Activated T-cell treated with anti-CD3 and anti-CD28 coated beads, Interleukin-2, amount 50 U/mL, for 24 hours (primary cell): ENCODE data around the gene TXLNB.
A peak's percentile ranks its signal among the peaks of the same experiment; 100 is the strongest.
"Not testable (repeated sequence)": the region's sequence is repeated elsewhere in the genome, so short reads cannot be mapped to it uniquely, and the experiment has no call there.

Source experiments
- DNase-seq: peaks from one replicate; pipeline ENCODE4 v3.0.0-alpha.2; 2020
- H3K27ac Mint-ChIP-seq: 2 replicates; pipeline ENCODE4 v1.8.0; 2020; ENCODE audit warnings: mild to moderate bottlenecking, mixed read lengths
- H3K27me3 Mint-ChIP-seq: 2 replicates; pipeline ENCODE4 v1.8.0; 2020; ENCODE audit warnings: mixed read lengths
- H3K36me3 Mint-ChIP-seq: 2 replicates; pipeline ENCODE4 v1.8.0; 2020; ENCODE audit warnings: low read depth, mixed read lengths
- H3K4me1 Mint-ChIP-seq: 2 replicates; pipeline ENCODE4 v1.8.0; 2020; ENCODE audit warnings: low read depth, mixed read lengths
- H3K4me3 Mint-ChIP-seq: 2 replicates; pipeline ENCODE4 v1.8.0; 2020; ENCODE audit warnings: mild to moderate bottlenecking, moderate library complexity, mixed read lengths
- H3K9me3 Mint-ChIP-seq: 2 replicates; pipeline ENCODE4 v1.8.0; 2020; ENCODE audit warnings: mixed read lengths

The TXLNB gene

GRCh38 chr6:139294090-139294489 is 2.3 kb upstream of the TXLNB start:
- H3K4me1 Mint-ChIP-seq = peaks cover 74% of the 10 kb centered on the region
- no peak for DNase-seq
- H3K4me3 Mint-ChIP-seq = peak overlapping the region; percentile 32
- H3K27me3 Mint-ChIP-seq = no peaks in the 10 kb centered on the region
- peak overlapping the region; percentile 90 for H3K27ac Mint-ChIP-seq
- no peaks in the 10 kb centered on the region for H3K36me3 Mint-ChIP-seq
- H3K9me3 Mint-ChIP-seq = no peaks in the 10 kb centered on the region

DNA sequence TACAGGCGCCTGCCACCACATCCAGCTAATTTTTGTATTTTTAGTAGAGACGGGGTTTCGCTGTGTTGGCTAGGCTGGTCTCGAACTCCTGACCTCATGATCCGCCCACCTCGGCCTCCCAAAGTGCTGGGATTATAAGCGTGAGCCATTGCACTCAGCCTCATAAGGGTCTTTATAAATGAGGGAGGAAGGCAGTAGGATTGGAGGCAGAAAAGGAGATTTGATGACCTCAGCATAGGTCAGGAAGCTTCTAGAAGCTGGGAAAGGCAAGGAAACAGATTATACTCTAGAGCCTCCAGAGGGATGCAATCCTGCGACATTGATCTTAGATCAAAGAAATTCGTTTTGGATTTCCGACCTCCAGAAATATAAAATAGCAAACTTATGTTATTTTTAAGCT is 1.4 kb upstream of the TXLNB start:
- Mint-ChIP-seq H3K27ac (peak overlapping the region; percentile 98), H3K4me1 (peaks cover 74% of the 10 kb centered on the region)
- not testable (repeated sequence) for H3K36me3 Mint-ChIP-seq, DNase-seq, H3K9me3 Mint-ChIP-seq, H3K4me3 Mint-ChIP-seq, H3K27me3 Mint-ChIP-seq

DNA sequence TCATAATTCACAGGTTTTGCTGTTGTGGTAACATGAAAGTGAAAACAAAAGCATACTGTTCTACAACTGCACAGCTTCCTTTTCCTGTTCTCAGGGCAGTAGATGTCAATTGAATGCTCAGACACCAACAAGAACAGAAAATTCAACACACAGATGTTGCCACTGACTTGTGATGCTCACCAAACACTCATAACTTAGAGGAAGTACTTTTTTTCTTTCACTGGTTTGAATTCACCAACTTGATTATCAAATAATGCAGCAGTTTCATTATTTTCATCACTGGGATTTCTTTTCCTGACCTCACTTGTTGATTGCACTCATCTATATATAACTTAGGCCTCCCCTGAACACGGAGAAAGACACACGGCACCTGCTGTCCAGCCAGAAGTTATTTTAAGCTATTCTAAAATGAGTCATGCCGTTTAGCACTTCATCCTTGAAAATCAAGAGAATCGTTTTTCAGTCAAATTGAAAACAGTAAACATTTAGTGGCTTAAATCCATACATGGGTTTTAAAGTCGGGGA is 949 bp downstream of the TXLNB start:
- H3K27ac Mint-ChIP-seq = peak overlapping the region; percentile 98
- no peak for DNase-seq
- H3K36me3 Mint-ChIP-seq = no peaks in the 10 kb centered on the region
- no peaks in the 10 kb centered on the region for H3K27me3 Mint-ChIP-seq
- H3K4me3 Mint-ChIP-seq = peak overlapping the region; percentile 72
- H3K4me1 Mint-ChIP-seq = peaks cover 60% of the 10 kb centered on the region
- H3K9me3 Mint-ChIP-seq = no peaks in the 10 kb centered on the region

GRCh38 chr6:139289233-139289632 is 2.6 kb downstream of the TXLNB start:
- DNase-seq = no peak
- Mint-ChIP-seq H3K27me3 (no peaks in the 10 kb centered on the region), H3K9me3 (no peaks in the 10 kb centered on the region), H3K36me3 (no peaks in the 10 kb centered on the region), H3K4me3 (no peak overlapping the region), H3K4me1 (peaks cover 48% of the 10 kb centered on the region), H3K27ac (no peak overlapping the region)

GRCh38 chr6:139288496-139289040 is 3.2 kb downstream of the TXLNB start:
- no peaks in the 10 kb centered on the region for H3K36me3 Mint-ChIP-seq

DNA sequence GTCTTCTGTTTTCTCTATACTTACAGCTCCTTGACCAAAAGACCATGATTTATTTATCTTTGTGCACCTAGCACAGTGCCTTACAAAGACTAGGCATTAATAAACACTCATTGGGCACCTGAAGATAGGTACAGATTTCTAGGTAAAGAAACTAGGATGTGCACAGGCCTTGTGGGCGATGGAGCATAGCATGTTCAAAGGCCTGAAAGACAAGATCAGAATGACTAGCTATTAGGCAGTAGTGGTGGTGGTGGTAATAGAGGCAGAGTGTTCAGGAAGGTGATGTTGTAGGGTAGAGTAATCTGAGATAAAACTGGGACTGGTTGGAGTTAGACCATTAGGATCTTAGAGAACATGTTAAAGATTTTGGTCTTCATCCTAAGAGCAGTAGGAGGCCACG is 3.9 kb downstream of the TXLNB start:
- no peaks in the 10 kb centered on the region for H3K27me3 Mint-ChIP-seq
- no peak overlapping the region for H3K4me3 Mint-ChIP-seq
- H3K9me3 Mint-ChIP-seq = no peaks in the 10 kb centered on the region
- no peaks in the 10 kb centered on the region for H3K36me3 Mint-ChIP-seq
- DNase-seq = no peak
- no peak overlapping the region for H3K27ac Mint-ChIP-seq
- peaks cover 41% of the 10 kb centered on the region for H3K4me1 Mint-ChIP-seq

More at GRCh38 chr6:139288496-139289040, 3.2 kb downstream of the TXLNB start:
- Mint-ChIP-seq H3K27ac (no peak overlapping the region), H3K4me3 (no peak overlapping the region), H3K27me3 (no peaks in the 10 kb centered on the region), H3K4me1 (peaks cover 45% of the 10 kb centered on the region), H3K9me3 (no peaks in the 10 kb centered on the region)
- no peak for DNase-seq

DNA sequence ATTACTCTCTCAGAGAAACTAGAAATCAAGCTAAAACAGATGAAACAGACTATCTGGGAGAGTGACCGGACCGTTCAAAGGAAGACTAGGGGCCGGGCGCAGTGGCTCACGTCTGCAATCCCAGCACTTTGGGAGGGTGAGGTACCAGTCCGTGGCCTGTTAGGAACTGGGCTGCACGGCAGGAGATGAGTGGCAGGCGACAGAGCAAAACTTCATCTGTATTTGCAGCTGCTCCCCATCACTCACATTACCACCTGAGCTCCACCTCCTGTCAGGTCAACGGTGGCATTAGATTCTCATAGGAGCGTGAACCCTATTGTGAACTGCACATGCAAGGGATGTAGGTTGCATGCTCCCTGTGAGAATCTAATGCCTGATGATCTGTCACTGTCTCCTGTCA is 5.4 kb downstream of the TXLNB start:
- not testable (repeated sequence) for H3K4me3 Mint-ChIP-seq, H3K27ac Mint-ChIP-seq, H3K27me3 Mint-ChIP-seq, H3K36me3 Mint-ChIP-seq, H3K9me3 Mint-ChIP-seq, DNase-seq
- peaks cover 30% of the 10 kb centered on the region for H3K4me1 Mint-ChIP-seq

GRCh38 chr6:139285590-139285989 is 6.2 kb downstream of the TXLNB start:
- Mint-ChIP-seq H3K9me3 (no peaks in the 10 kb centered on the region), H3K36me3 (no peaks in the 10 kb centered on the region), H3K4me1 (peaks cover 28% of the 10 kb centered on the region), H3K4me3 (no peak overlapping the region), H3K27ac (no peak overlapping the region), H3K27me3 (no peaks in the 10 kb centered on the region)
- DNase-seq = no peak

DNA sequence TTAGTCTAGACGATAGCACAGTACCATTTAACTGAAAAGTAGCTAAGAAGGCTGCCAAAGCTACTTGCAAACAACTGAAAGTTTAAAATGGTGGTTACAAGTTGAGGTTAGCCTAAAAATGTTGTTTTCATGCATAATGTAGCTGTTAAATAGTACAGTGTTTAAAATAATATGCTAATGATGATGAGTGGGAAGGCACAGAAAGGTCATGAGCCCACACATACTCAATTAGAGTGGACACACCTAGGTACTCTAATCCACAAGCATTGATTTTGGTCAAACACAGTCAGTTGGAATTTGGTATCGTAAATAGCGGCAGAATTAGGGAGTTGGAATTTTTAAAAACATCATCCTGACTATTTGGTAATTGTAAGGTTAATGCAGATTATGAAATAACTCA is 7.0 kb downstream of the TXLNB start:
- Mint-ChIP-seq H3K4me3 (no peak overlapping the region), H3K4me1 (peaks cover 25% of the 10 kb centered on the region), H3K27ac (no peak overlapping the region), H3K27me3 (no peaks in the 10 kb centered on the region), H3K36me3 (no peaks in the 10 kb centered on the region), H3K9me3 (no peaks in the 10 kb centered on the region)
- no peak for DNase-seq

- H3K36me3 Mint-ChIP-seq = no peaks in the 10 kb centered on the region
Measured at GRCh38 chr6:139282684-139283083, 9.1 kb downstream of the TXLNB start.

GRCh38 chr6:139278190-139278589 is 13.6 kb downstream of the TXLNB start:
- DNase-seq = no peak
- Mint-ChIP-seq H3K9me3 (no peaks in the 10 kb centered on the region), H3K36me3 (no peaks in the 10 kb centered on the region), H3K4me1 (peaks cover 33% of the 10 kb centered on the region), H3K4me3 (no peak overlapping the region), H3K27me3 (no peaks in the 10 kb centered on the region), H3K27ac (peak overlapping the region; percentile 55)

More at GRCh38 chr6:139282684-139283083, 9.1 kb downstream of the TXLNB start:
- no peak for DNase-seq
- H3K4me3 Mint-ChIP-seq = no peak overlapping the region
- H3K4me1 Mint-ChIP-seq = peaks cover 38% of the 10 kb centered on the region
- H3K9me3 Mint-ChIP-seq = no peaks in the 10 kb centered on the region
- peak overlapping the region; percentile 50 for H3K27ac Mint-ChIP-seq
- no peaks in the 10 kb centered on the region for H3K27me3 Mint-ChIP-seq

- Mint-ChIP-seq H3K27me3 (no peaks in the 10 kb centered on the region), H3K4me3 (no peak overlapping the region)
Measured at GRCh38 chr6:139277587-139277986, 14.2 kb downstream of the TXLNB start.

GRCh38 chr6:139277161-139277560 is 14.6 kb downstream of the TXLNB start:
- Mint-ChIP-seq H3K9me3 (no peaks in the 10 kb centered on the region), H3K27me3 (no peaks in the 10 kb centered on the region), H3K4me1 (peaks cover 28% of the 10 kb centered on the region), H3K27ac (no peak overlapping the region), H3K36me3 (no peaks in the 10 kb centered on the region), H3K4me3 (no peak overlapping the region)
- no peak for DNase-seq

More at GRCh38 chr6:139277587-139277986, 14.2 kb downstream of the TXLNB start:
- peaks cover 29% of the 10 kb centered on the region for H3K4me1 Mint-ChIP-seq
- H3K27ac Mint-ChIP-seq = no peak overlapping the region
- DNase-seq = no peak
- H3K9me3 Mint-ChIP-seq = no peaks in the 10 kb centered on the region
- H3K36me3 Mint-ChIP-seq = no peaks in the 10 kb centered on the region

DNA sequence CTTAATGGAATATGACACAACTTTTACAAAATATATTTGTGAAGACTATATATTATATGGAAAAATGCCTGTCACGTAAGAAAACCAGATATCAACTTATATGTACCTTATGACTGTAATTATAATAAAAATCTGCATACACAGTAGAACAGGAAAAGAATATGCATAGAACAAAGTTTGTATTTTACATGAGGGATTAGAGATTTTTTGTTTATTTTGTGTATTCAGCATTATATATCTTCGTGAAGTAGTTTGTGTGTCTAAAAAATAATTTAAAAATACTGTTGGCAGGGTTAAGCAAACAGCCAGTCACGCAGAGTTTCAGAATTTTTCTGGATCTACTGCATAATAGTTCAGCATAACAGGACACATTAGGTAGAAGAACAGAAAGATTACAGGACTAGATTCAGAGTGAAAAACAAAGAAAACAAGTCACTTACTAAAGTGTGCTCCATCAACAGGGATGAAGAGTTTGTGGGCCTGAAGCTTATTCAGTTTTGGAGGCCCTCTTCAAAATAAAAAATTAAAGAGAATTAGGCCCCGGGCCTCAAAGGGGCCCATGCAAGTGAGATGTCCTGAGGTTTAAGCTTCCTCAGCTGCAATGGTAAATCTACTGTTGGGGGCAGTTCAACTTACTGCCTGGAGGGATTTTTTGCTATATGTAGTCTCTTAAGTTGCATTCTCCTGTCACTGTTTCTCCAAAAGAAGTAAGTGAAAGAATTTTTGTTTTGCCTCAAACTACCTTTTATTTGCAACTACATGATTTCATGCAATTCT is 16.3 kb downstream of the TXLNB start:
- Mint-ChIP-seq H3K4me1 (peaks cover 21% of the 10 kb centered on the region), H3K36me3 (no peaks in the 10 kb centered on the region), H3K27me3 (no peaks in the 10 kb centered on the region), H3K27ac (no peak overlapping the region), H3K4me3 (no peak overlapping the region), H3K9me3 (no peaks in the 10 kb centered on the region)
- DNase-seq = no peak

- Mint-ChIP-seq H3K4me3 (no peak overlapping the region), H3K36me3 (no peaks in the 10 kb centered on the region), H3K27ac (no peak overlapping the region), H3K27me3 (no peaks in the 10 kb centered on the region), H3K4me1 (no peaks in the 10 kb centered on the region), H3K9me3 (no peaks in the 10 kb centered on the region)
- DNase-seq = no peak
Measured at GRCh38 chr6:139271056-139271455, 20.7 kb downstream of the TXLNB start.
